GM19025 (cell line): ENCODE measurements around the gene USP4.
"Not testable (repeated sequence)": the region's sequence is repeated elsewhere in the genome, so short reads cannot be mapped to it uniquely, and the experiment has no call there.

Source experiments
- ATAC-seq: cut with Tn5 transposase; IDR thresholded peaks from one replicate; pipeline ENCODE4 v1.9.1; 2021; ENCODE audit warnings: mild to moderate bottlenecking, low read depth, moderate library complexity; ENCODE audit not compliant: unreplicated experiment

The USP4 gene

DNA sequence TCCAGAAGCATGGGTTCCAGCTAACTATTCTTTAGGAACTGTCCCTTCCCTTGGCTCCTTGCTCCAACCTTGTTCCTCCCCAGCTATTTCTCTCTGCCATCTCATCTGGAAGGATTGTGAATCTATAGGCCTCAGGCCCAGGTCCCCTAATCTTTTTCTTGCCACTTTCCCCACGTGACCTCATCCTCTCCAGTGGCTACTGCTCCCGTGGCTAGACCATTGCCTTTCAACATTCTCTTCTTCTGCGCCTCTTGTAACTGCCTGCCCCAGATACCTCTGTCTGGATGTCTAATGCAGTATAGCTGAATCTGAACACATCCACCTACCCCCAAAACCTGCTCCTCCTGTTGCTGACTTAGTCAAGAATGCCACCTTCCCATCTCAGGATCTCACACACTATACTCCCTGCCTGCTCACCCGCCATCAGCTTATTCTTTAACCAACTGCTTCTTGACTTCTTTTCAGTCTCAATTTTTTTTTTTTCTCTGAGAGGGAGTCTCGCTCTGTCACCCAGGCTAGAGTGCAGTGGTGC lies 13.1 kb upstream of the USP4 start:
- ATAC-seq, result no peak

DNA sequence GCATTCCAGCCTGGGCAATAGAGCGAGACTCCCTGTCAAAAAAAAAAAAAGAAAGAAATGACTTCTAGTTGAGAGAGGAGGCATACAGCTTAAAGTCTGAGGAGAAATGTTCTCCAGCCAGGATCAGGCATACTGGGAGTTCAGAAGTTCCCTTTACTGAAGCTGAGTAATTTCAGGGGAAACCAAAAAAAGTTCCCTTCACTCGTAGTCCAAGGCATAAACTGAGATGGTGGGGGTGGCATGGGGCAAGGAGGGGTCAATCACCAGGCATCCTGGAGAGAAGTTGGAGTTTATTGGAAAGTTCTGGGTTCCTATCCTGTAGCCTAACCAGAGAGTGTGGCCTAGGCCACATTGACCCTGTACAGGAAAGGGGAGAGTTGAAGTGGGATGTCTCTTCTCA lies 12.4 kb upstream of the USP4 start:
- ATAC-seq, result no peak

DNA sequence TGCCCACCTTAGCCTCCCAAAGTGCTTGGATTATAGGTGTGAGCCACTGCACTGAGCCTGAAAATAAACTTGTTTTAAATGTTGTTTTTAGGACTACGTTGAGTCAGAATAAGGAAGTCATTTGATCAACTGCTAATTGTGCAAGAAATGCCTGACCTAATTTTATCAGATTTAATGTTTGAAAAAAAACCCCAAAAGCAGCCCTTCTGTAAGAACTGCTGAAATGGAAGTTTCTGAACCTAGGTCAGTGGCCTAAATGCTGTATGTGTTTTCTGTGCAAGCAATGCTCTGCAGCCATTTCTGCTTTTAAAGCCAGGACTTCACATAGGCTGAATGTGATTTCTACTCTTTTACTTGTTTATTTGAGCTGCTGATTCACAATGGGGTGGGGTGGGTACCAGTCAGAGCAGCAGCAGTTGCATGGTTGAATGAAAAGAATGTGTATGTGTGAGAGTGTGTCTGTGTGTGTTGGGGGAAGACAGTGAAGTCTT lies 11.7 kb upstream of the USP4 start:
- no peak for ATAC-seq

DNA sequence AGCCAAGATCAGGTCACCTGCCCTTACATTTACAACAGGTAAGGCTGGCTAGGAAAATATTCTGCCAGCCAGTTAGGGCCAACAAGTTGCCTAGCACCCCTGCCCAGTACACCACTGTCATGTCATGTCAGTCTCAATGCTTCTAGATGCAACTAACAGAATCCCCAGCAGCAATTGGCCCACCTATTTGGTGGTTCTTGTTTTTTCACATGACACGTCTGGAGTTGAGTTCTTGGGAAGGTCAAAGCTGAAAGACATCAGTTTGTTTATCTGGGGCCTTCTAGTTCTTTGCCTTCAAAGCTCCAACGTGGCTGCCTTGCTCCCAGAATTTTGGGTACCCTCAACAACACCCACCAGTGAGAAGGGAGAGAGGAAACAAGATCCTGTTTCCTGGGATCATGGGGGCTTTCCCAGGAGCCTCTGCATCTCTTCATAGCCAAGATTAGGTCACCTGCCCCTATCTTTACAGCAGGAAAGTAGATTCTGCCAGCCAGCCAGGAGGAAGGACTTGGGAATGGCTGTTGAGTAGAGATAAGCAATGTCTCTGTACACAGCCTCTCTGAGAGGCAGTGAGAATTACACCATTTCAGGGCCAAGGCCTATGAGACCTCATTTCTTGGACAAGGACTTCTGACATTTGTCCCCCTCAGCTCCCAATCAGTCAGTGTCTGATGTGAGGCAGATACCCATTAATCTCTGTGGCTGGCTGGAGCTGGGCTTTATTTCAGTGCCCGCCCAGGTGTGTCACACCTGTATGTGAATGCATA lies 9.7 kb upstream of the USP4 start:
- ATAC-seq, result no peak

DNA sequence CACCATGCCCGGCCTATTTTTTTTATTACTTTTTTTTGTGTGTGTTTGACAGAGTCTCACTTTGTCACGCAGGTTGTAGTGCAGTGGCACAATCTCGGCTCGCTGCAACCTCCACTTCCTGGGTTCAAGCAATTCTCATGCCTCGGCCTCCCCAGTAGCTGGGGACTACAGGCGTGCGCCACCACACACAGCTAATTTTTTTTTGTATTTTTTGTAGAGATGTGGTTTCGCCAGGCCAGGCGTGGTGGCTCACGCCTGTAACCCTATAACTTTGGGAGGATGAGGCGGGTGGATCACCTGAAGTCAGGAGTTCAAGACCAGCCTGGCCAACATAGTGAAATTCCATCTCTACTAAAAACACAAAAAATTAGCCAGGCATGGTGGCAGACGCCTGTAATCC lies 8.5 kb upstream of the USP4 start:
- ATAC-seq, result not testable (repeated sequence)

DNA sequence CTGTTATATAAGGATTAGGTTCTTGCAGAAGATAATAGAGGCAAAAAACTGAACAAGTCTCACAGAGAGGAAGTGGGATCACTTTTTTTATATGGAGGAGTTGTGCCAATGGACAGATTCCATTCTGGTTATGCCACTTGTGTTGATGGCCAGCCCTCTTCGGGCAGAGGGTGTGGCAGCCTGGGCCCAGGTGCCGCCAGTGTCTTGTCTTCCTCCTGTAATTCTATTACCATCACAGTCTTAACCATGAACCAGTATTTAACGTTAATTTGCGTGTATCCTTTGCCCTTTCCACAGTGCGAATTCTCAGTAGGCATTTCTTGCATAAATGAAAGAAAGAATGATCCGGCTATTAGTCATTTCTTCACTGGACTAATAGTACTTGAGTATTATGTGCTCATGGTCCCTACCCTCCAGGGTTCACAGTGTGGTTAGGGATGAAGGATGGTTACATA lies 7.0 kb upstream of the USP4 start:
- ATAC-seq, result no peak

DNA sequence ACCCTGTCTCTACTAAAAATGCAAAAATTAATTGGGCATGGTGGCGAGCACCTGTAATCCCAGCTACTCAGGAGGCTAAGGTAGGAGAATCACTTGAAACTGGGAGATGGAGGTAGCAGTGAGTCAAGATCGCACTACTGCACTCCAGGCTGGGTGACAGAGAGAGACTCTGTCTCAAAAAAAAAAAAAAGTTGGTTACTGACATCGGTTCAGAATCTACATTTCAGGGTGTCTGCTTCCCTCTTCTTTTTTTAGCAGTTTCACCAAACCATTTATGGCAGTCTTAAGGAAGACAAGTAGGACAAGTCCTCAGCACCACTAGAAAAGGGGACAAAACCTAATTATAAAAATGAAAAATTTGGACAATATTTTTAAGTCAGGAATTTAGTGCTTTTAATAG lies 3.3 kb upstream of the USP4 start:
- ATAC-seq, result no peak

DNA sequence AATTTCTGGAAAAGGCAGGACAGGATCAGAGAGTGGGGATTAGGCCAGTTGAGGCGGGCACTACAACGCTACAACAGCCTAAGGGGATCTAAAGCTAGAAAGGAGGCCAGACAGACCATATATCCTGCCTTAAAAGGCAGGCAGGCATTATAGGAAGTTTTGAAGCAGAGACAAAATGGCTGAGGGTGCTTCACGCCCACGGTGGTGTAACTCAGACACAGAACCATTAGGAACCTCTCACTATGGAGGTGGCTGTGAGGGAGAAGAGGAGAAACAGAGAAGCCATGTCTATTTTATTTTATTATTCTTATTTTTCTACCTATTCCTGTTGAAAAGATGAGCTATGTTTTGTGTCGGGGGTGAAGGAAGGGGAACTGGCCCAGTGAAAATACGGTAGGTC lies 2.1 kb upstream of the USP4 start:
- no peak for ATAC-seq

DNA sequence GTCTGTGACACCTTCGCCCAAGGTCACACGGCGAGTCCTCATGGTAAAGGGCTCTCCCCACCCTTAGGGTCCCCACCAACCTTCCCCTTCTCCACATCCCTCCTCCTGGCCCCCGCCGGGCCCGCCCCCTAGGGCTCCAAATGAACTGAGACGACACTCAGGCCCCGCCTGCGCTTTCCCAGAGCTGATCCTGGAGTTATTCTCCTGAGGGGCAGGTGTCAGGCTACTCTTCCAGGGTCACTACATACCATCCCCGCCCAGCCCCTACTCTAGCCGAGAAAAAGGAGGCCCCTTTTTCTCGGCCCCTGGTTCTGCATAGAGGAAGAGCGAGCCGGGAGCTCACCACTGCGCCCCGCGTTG lies 292 bp downstream of the USP4 start:
- ATAC-seq, result no peak

DNA sequence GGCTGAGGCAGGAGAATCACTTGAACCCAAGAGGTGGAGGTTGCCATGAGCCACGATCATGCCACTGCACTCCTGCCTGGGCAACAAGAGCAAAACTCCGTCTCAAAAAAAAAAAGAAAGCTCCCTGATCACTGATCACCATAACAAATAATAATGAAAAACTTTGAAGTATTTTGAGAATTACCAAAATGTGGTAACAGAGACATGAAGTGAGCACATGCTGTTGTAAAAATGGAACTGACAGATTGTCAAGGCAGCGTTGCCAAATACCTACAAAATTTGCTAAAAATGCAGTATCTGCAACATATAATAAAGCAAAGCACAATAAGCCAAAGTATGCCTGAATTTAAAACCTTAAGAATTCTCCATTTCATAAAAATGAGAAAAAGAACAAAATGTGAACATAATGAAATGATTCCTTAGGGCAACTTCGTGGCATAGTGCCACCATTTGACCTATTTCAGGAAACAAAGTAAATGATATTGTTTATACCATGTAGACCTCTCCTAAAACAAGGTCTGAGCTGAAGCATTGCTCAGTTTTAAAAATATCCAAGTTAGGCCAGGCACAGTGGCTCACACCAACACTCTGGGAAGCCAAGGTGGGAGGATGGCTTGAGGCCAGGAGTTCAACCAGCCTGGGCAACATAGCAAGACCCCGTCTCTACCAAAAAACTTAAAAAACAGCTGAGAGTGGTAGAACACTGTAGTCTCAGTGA lies 5.8 kb downstream of the USP4 start:
- ATAC-seq, result no peak

DNA sequence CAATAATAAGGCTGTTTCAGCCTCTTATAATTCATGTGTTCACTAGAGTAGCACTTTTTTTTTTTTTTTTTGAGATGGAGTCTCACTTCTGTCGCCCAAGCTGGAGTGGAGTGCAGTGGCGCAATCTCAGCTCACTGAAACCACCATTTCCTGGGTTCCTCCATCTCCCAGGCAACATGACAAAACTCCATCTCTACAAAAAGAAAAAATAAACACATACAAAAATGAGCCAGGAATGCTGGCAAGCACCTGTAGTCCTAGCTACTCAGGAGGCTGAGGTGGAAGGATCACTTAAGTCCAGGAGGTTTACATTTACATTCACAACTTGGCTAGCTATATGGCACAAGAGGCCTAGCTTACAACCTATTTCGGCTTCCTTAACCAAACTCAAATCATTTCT lies 6.8 kb downstream of the USP4 start:
- ATAC-seq, result no peak

DNA sequence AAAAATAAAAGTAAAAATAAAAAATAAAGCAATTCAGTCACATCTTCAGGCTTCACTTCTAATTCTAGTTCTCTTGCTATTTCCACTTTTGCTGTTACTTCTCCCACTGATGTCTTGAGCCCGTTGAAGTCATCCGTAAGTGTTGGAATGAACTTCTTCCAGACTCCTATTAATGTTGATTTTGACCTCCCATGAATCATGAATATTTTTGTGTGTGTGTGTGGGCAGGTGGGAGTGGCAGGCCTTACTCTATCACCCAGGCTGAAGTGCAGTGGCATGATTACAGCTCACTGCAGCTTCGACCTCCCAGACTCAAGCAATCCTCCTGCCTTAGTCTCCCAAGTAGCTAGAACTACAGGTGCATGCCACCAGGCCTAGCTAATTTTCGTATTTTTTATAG lies 10.7 kb downstream of the USP4 start:
- ATAC-seq, result no peak

DNA sequence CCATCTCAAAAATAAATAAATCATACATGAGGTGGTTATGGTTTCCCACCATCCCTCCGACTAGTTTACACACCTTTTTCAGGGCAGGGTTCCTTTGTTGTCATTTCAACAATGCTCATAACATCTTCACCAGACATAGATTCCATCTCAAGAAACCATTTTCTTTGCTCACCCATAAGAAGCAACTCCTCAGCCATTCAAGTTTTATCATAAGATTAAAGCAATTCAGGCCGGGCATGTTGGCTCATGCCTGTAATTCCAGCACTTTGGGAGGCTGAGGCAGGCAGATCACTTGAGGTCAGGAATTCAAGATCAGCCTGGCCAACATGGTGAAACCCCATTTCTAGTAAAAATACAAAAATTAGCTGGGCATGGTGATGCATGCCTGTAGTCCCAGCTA lies 11.5 kb downstream of the USP4 start:
- ATAC-seq, result not testable (repeated sequence)

DNA sequence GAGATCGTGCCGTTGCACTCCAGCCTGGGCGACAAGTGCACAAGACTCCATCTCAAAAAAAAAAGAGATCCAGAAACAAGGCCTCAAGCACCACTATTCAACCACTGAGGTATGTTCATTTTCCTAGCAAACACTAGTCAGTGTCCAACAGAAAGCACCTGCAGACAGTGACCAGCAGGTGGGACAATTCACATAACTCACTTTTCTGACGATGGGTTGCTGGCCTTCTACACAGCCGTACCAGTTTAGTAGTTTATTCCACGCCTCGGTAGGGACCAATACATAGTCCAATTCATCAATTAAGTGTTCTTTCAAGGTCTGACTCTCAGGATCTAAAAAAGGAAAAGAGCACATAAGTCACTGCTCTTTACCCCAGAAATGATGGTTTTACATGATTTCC lies 12.4 kb downstream of the USP4 start:
- no peak for ATAC-seq

DNA sequence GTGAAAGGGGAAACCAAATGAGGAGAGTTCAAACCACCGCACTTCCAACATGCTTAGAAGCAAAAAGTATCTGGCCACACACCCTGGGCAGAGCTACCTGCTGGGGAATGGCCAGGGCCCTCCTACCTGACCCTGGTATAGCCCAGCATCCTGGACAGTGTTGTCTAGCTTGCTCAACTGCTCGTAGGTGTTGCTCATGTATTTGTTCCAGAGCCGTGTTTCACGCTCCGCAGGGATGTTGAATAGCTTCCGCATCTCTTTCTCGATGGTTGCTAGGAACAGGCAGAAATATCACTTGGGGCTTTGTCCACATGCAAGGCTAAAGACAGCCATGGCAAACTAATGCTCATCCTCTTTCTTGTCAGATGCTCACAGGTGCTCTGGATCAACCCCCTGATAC lies 15.1 kb downstream of the USP4 start:
- ATAC-seq, result no peak

DNA sequence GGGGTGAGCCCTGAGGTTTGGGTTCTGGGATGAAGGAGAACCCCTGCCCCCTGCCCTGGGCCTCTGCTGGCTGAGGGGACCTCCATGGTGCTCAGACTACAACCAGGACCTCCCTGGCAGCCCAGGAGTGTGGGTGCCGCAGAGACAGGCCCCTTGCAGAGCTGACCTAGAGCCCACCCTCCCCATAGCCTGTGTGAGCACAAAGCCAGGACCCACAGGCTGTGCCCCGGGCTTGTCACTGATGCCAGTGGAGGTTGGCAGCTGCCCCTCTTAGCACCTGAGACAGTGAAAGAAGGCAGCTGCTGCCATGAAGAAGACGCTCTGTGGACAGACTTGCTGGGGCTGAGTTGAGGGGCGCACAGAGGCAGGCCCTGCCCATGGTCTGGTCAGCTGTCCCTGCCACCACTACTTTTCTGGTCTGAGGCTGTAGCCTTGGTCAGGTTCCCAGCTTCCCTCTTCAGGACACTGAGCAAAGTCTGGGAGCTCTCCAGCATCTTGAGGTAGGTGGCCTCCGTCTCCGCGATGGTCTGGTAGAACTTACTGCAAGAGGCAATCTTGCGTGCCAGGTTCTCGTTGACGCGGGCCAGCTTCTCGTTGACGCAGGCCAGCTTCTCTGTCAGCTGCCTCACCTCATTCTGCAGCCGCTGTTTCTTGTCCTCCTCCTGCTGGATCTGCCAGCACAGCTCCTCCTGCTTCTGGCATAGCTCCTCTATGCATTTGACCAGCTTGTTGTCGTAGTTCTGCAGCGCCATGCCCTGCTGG lies 23.0 kb downstream of the USP4 start:
- no peak for ATAC-seq

DNA sequence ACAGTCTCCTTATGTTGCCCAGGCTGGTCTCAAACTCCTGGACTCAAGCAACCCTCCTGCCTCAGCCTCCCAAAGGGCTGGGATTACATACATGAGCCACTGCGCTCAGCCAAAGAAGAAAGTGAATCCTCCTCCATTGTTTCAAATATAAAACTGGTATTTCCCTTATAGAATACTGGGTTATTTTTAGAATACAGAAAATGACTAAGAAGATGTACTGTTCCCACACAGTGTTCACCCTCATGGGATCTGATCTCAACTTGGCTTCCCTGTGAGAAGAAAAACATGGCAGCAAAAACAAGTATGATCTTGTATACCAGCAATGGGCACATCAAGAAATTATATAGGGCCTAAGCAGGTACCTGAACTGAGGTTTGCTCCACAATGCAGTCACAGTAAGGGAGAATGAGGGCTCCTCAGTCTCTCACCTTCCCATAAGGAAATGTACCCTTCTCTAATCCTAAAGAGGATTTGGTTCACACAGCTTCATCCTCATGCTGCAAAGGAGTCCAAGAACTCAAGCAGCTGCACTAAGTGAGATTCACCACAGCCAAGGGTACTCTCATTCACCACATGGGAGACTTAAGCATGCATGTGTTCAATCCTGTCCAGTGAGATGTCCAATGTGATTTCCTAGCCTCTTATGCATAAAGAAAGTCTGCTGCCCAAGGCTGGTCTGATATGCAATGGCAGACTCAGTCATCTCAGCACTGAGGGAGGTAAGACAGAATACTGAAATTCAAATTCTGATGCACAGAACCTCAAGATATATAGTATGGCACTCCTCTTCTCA lies 25.8 kb downstream of the USP4 start:
- no peak for ATAC-seq

DNA sequence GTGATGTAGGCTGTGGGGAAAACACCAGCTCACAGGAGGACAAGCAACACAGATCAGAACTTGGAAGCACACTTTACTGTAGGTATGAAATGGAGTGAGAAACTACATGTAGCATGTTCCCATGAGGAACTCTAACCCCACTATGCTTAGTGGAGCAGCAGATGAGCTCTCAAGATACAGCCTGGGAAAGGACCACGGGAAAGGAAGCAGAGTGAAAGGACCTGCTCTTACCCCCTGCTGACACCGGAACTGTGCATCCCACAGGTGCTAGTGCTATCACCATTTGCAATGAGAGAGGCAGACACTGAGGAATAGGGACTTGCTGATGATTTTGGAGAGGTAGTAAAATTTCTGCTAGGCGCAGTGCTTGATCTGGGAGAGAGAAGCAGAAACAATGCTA lies 28.6 kb downstream of the USP4 start:
- no peak for ATAC-seq

DNA sequence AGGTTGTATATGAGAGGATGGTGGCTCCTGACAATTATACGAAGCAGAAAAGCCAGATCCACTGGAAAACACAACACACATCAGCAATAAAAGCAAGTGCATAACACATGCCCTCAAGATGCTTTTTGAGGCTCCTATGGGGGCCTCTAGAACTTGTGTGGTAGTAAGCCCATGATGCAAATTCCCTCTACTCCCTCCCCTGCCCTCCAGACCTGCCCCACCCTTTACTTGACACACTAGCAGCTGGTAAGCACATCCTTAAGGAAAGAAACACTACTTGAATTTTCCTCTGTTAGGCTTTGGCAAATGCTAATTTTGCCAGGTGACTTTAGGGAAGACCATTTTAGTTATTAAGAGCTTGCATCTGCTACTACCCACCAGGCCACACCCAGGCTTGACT lies 29.2 kb downstream of the USP4 start:
- ATAC-seq, result no peak

DNA sequence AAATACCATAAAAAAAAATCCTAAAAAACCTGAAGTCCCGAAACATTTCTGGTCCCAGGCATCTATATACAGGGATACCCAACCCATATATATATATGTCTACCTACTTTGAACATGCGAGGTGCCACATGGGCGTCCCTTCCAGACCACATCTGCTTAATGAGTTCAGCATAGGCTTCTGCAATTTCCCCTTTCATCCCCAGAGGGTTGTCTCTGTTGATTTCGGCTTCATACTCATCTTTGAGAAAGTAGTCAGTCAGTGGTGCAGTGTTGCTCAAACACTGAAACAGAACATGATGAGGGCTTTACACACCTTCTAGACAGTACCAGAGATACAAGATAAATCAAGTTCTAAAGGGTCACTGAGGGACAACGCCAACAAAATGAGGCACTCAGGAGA lies 34.2 kb downstream of the USP4 start:
- no peak for ATAC-seq
